Mesendoderm (in vitro differentiated cells): ENCODE data around the gene ENTPD7.

ENCODE experiments used
- DNase-seq: peaks from one replicate; pipeline ENCODE4 v3.0.0; 2013
- H2AK5ac ChIP-seq: 2 replicates; pipeline ENCODE4 v1.6.1; 2013; ENCODE audit warnings: low read length, inconsistent platforms
- H2BK120ac ChIP-seq: 2 replicates; pipeline ENCODE4 v1.6.1; 2013; ENCODE audit warnings: low read depth, mild to moderate bottlenecking, low read length, moderate library complexity, mixed read lengths
- H2BK15ac ChIP-seq: replicated peaks from 2 replicates; pipeline ENCODE4 v1.6.1; 2013; ENCODE audit warnings: low read depth, mild to moderate bottlenecking, moderate library complexity
- H2BK5ac ChIP-seq: 2 replicates; pipeline ENCODE4 v1.6.1; 2013; ENCODE audit warnings: low read length, inconsistent platforms
- H3K18ac ChIP-seq: 2 replicates; pipeline ENCODE4 v1.6.1; 2013; ENCODE audit warnings: mild to moderate bottlenecking, low read length, mixed read lengths
- H3K23ac ChIP-seq: one replicate; pipeline ENCODE4 v1.6.1; 2013; ENCODE audit warnings: low read length
- H3K27ac ChIP-seq: 2 replicates; pipeline ENCODE4 v1.5.1; 2013; ENCODE audit warnings: low read depth, mild to moderate bottlenecking, inconsistent platforms, low read length, moderate library complexity
- H3K27me3 ChIP-seq: 2 replicates; pipeline ENCODE4 v1.6.1; 2013; ENCODE audit warnings: low read length, control low read depth, mild to moderate bottlenecking, inconsistent platforms; ENCODE audit not compliant: insufficient read depth, poor library complexity
- H3K36me3 ChIP-seq: 2 replicates; pipeline ENCODE4 v1.6.1; 2013; ENCODE audit warnings: low read length, inconsistent platforms; ENCODE audit not compliant: control insufficient read depth, insufficient read depth
- H3K4ac ChIP-seq: one replicate; pipeline ENCODE4 v1.6.1; 2013; ENCODE audit warnings: low read depth, mild to moderate bottlenecking, low read length, moderate library complexity
- H3K4me1 ChIP-seq: 2 replicates; pipeline ENCODE4 v1.6.1; 2013; ENCODE audit warnings: low read depth, low read length, inconsistent platforms; ENCODE audit not compliant: control insufficient read depth
- H3K4me2 ChIP-seq: 2 replicates; pipeline ENCODE4 v1.6.1; 2013; ENCODE audit warnings: low read length
- H3K4me3 ChIP-seq: 2 replicates; pipeline ENCODE4 v1.5.1; 2013; ENCODE audit warnings: mild to moderate bottlenecking, low read length
- H3K56ac ChIP-seq: one replicate; pipeline ENCODE4 v1.6.1; 2013; ENCODE audit warnings: low read length
- H3K79me1 ChIP-seq: 2 replicates; pipeline ENCODE4 v1.6.1; 2013; ENCODE audit warnings: low read length, inconsistent platforms
- H3K79me2 ChIP-seq: 2 replicates; pipeline ENCODE4 v1.6.1; 2013; ENCODE audit warnings: mild to moderate bottlenecking, low read length; ENCODE audit not compliant: control insufficient read depth, insufficient read depth
- H3K9ac ChIP-seq: 2 replicates; pipeline ENCODE4 v1.6.1; 2013; ENCODE audit warnings: low read length, inconsistent platforms
- H4K5ac ChIP-seq: one replicate; pipeline ENCODE4 v1.6.1; 2013; ENCODE audit warnings: low read length
- H4K8ac ChIP-seq: one replicate; pipeline ENCODE4 v1.6.1; 2013; ENCODE audit warnings: low read depth, mild to moderate bottlenecking, control low read depth, low read length, moderate library complexity
- WGBS: extraction: QIAGEN DNeasy Blood & Tissue Kit; methylation state at CpG from one replicate; pipeline ENCODE4 v1.1.7; 2013; ENCODE audit warnings: low lambda C conversion rate, missing lambda C conversion rate; ENCODE audit not compliant: insufficient coverage; ENCODE audit errors: extremely low coverage; 5-methylcytosine and 5-hydroxymethylcytosine counted together

The ENTPD7 gene

DNA sequence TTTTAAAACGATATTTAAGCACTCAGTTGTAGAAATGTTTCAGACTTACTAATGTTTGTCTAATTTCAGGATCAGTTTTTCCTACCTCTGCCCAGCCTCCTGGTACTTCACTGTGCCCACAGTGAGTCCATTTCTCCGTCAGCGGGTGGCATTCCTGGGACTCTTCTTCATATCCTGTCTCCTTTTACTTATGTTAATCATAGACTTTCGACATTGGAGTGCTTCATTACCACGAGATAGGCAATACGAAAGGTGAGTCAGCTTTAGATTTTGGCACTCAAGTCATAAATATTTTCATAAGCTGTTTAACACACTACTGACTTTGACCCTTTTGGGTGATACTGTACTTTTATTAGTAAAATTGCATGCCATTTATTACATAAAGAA is 2.1 kb downstream of the ENTPD7 start:
- Histone ChIP-seq H2BK5ac (no peak overlapping the region), H3K18ac (no peak overlapping the region), H3K36me3 (peaks cover 1% of the 10 kb centered on the region), H3K27ac (no peak overlapping the region), H3K4me1 (no peaks in the 10 kb centered on the region), H3K9ac (no peak overlapping the region), H3K4me3 (no peak overlapping the region), H3K56ac (no peak overlapping the region), H3K27me3 (no peaks in the 10 kb centered on the region), H3K23ac (no peak overlapping the region), H3K4ac (no peak overlapping the region), H3K79me1 (peaks cover 2% of the 10 kb centered on the region), H4K5ac (no peak overlapping the region), H2AK5ac (no peak overlapping the region), H2BK15ac (no peak overlapping the region), H2BK120ac (no peak overlapping the region), H3K4me2 (no peak overlapping the region), H3K79me2 (no peaks in the 10 kb centered on the region), H4K8ac (no peak overlapping the region)
- WGBS: no CpG with 5 or more reads among the region's 6 CpGs
- no peak for DNase-seq

- Histone ChIP-seq H3K4ac (no peak overlapping the region), H3K18ac (no peak overlapping the region), H3K9ac (no peak overlapping the region), H3K79me2 (no peaks in the 10 kb centered on the region), H3K27ac (no peak overlapping the region), H4K5ac (no peak overlapping the region), H3K56ac (no peak overlapping the region), H3K23ac (no peak overlapping the region), H2BK15ac (no peak overlapping the region), H3K4me1 (no peaks in the 10 kb centered on the region), H3K4me2 (no peak overlapping the region), H3K27me3 (no peaks in the 10 kb centered on the region), H3K4me3 (no peak overlapping the region), H3K79me1 (peaks cover 2% of the 10 kb centered on the region), H2AK5ac (no peak overlapping the region), H2BK120ac (no peak overlapping the region), H4K8ac (no peak overlapping the region), H2BK5ac (no peak overlapping the region), H3K36me3 (peaks cover 1% of the 10 kb centered on the region)
- DNase-seq: no peak
- no CpG with 5 or more reads among the region's 2 CpGs for WGBS
These were observed 6.0 kb downstream of the ENTPD7 start for GRCh38 chr10:99665304-99665703.

DNA sequence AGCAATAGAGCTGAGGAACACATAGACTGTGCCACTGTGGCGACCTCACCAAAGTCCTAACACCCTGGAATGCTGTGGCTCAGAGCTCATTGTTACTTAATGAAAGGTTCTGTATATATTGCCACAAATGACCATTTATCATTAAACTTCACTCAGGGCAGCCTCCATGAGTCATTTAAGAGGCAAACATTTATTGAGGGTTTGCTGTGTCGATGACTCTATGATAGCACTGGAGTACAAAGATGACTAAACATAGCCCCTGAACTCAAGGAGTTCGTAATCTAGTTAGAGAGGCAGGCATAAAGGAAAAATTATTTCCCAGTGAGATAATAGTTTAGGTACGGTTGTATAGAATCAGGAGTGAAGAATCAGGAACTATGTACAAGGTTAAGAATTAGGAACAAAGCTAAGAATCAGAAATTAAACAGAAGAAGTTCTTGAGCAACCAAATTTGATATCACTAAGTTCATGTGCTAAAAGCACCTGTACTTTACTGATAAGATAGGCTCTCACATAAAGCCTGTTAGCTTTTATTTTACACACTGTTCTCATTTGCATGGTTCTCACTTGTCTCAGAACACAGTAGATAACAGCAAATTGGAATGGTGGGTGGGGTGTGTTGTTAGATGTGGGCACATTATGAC is 7.9 kb downstream of the ENTPD7 start:
- Histone ChIP-seq H3K4ac (no peak overlapping the region), H3K79me1 (peaks cover 2% of the 10 kb centered on the region), H2BK120ac (no peak overlapping the region), H3K4me2 (no peak overlapping the region), H2BK15ac (no peak overlapping the region), H3K79me2 (no peaks in the 10 kb centered on the region), H3K23ac (no peak overlapping the region), H2AK5ac (no peak overlapping the region), H3K36me3 (peaks cover 1% of the 10 kb centered on the region), H3K9ac (no peak overlapping the region), H3K4me3 (no peak overlapping the region), H3K18ac (no peak overlapping the region), H3K27me3 (no peaks in the 10 kb centered on the region), H4K5ac (no peak overlapping the region), H2BK5ac (no peak overlapping the region), H4K8ac (no peak overlapping the region), H3K56ac (no peak overlapping the region), H3K27ac (no peak overlapping the region), H3K4me1 (no peaks in the 10 kb centered on the region)
- DNase-seq: no peak
- WGBS: no CpG with 5 or more reads among the region's 4 CpGs

GRCh38 chr10:99671386-99671785 is 12.1 kb downstream of the ENTPD7 start:
- Histone ChIP-seq H3K27ac (no peak overlapping the region), H3K79me1 (no peaks in the 10 kb centered on the region), H3K4me2 (no peak overlapping the region), H3K36me3 (no peaks in the 10 kb centered on the region), H3K56ac (no peak overlapping the region), H3K9ac (no peak overlapping the region), H2BK15ac (no peak overlapping the region), H2AK5ac (no peak overlapping the region), H3K23ac (no peak overlapping the region), H3K27me3 (no peaks in the 10 kb centered on the region), H3K4ac (no peak overlapping the region), H3K79me2 (no peaks in the 10 kb centered on the region), H3K4me3 (no peak overlapping the region), H2BK5ac (no peak overlapping the region), H4K5ac (no peak overlapping the region), H2BK120ac (no peak overlapping the region), H3K4me1 (no peaks in the 10 kb centered on the region), H4K8ac (no peak overlapping the region), H3K18ac (no peak overlapping the region)
- WGBS: no CpG with 5 or more reads among the region's 2 CpGs
- no peak for DNase-seq

- Histone ChIP-seq H2BK5ac (no peak overlapping the region), H2BK120ac (no peak overlapping the region), H3K4me1 (no peaks in the 10 kb centered on the region), H3K27me3 (no peaks in the 10 kb centered on the region), H3K4me2 (no peak overlapping the region), H3K18ac (no peak overlapping the region), H4K8ac (no peak overlapping the region), H3K9ac (no peak overlapping the region), H3K79me2 (no peaks in the 10 kb centered on the region), H4K5ac (no peak overlapping the region), H2AK5ac (no peak overlapping the region), H3K27ac (no peak overlapping the region), H3K36me3 (no peaks in the 10 kb centered on the region), H3K23ac (no peak overlapping the region), H2BK15ac (no peak overlapping the region), H3K56ac (no peak overlapping the region), H3K4ac (no peak overlapping the region), H3K79me1 (no peaks in the 10 kb centered on the region), H3K4me3 (no peak overlapping the region)
- WGBS: no CpG with 5 or more reads among the region's 2 CpGs
- DNase-seq: no peak
These were observed 13.6 kb downstream of the ENTPD7 start for GRCh38 chr10:99672884-99673283.

- Histone ChIP-seq H2BK120ac (no peak overlapping the region), H3K4me1 (no peaks in the 10 kb centered on the region), H3K9ac (no peak overlapping the region), H2BK5ac (no peak overlapping the region), H3K79me1 (no peaks in the 10 kb centered on the region), H3K4ac (no peak overlapping the region), H2BK15ac (no peak overlapping the region), H3K23ac (no peak overlapping the region), H3K27me3 (no peaks in the 10 kb centered on the region), H3K4me3 (no peak overlapping the region), H2AK5ac (no peak overlapping the region), H3K27ac (no peak overlapping the region), H3K79me2 (no peaks in the 10 kb centered on the region), H3K36me3 (no peaks in the 10 kb centered on the region), H4K8ac (no peak overlapping the region), H3K56ac (no peak overlapping the region), H3K4me2 (no peak overlapping the region), H4K5ac (no peak overlapping the region), H3K18ac (no peak overlapping the region)
- WGBS: no CpG with 5 or more reads among the region's 2 CpGs
- DNase-seq: no peak
These were observed 14.2 kb downstream of the ENTPD7 start for GRCh38 chr10:99673492-99673891.
